CD14-positive monocyte (primary cell): Measurements from ENCODE around the gene KCNQ1. TPM values are rescaled to one million over a fixed set of nuclear protein-coding genes. Genes with fewer than 3 reads are reported as not detected.

ENCODE experiments used
- DNase-seq, 3 donors: peaks; one replicate each; pipeline ENCODE4 v3.0.0-alpha.2; 2011 to 2022
- H2AFZ ChIP-seq: 2 replicates; pipeline ENCODE4 v1.6.0; 2012; ENCODE audit warnings: mild to moderate bottlenecking, low read depth, low read length, inconsistent platforms; ENCODE audit not compliant: insufficient read depth, poor library complexity, severe bottlenecking
- H3K27ac ChIP-seq, 2 donors: 1 replicate in 1 of 2; 2 replicates in 1 of 2; pipeline ENCODE4 v1.5.1; 2012 to 2013; ENCODE audit warnings: low read length in 2 of 2, control low read depth in 1 of 2, inconsistent platforms in 1 of 2, low read depth in 1 of 2, mild to moderate bottlenecking in 1 of 2
- H3K27me3 ChIP-seq, 2 donors: one replicate each; pipeline versions ENCODE4 v1.6.0 to v1.6.1; 2011 to 2013; ENCODE audit warnings: low read length in 2 of 2; ENCODE audit not compliant: control insufficient read depth in 2 of 2, insufficient read depth in 2 of 2
- H3K36me3 ChIP-seq, 2 donors: replicated peaks in 1 of 2; 1 replicate in 1 of 2; 2 replicates in 1 of 2; pipeline versions ENCODE4 v1.5.1 to v1.6.1; 2012 to 2013; ENCODE audit warnings: low read length in 2 of 2, control low read depth in 1 of 2, inconsistent platforms in 1 of 2, mild to moderate bottlenecking in 1 of 2; ENCODE audit not compliant: insufficient read depth in 2 of 2, control insufficient read depth in 1 of 2
- H3K4me1 ChIP-seq, 2 donors: 1 replicate in 1 of 2; 2 replicates in 1 of 2; pipeline versions ENCODE4 v1.5.1 to v1.6.1; 2012 to 2013; ENCODE audit warnings: low read length in 2 of 2, control low read depth in 1 of 2, inconsistent platforms in 1 of 2, mild to moderate bottlenecking in 1 of 2, moderate library complexity in 1 of 2; ENCODE audit not compliant: insufficient read depth in 2 of 2, control insufficient read depth in 1 of 2
- H3K4me2 ChIP-seq: replicated peaks from 2 replicates; pipeline ENCODE3; 2012; ENCODE audit warnings: low read length, moderate library complexity, mild to moderate bottlenecking; ENCODE audit not compliant: poor library complexity, severe bottlenecking; ENCODE audit errors: extremely low read depth
- H3K4me3 ChIP-seq, 3 experiments: fragments of 200-600 bp in 1 of 3; sonication (generic) in 1 of 3; replicated peaks in 1 of 3; 1 replicate in 2 of 3; 2 replicates in 1 of 3; pipeline ENCODE4 v1.5.1; 2011 to 2013; ENCODE audit warnings: low read length in 3 of 3, mild to moderate bottlenecking in 3 of 3, control low read depth in 2 of 3, low read depth in 2 of 3, inconsistent platforms in 1 of 3, moderate library complexity in 1 of 3
- H3K79me2 ChIP-seq: 2 replicates; pipeline ENCODE4 v1.6.0; 2012; ENCODE audit warnings: mild to moderate bottlenecking, control low read depth, inconsistent platforms, low read length, moderate library complexity; ENCODE audit not compliant: insufficient read depth
- H3K9ac ChIP-seq: 2 replicates; pipeline ENCODE4 v1.6.0; 2017; ENCODE audit warnings: low read length, mild to moderate bottlenecking; ENCODE audit not compliant: insufficient read depth, poor library complexity, severe bottlenecking
- H3K9me3 ChIP-seq, 2 donors: replicated peaks in 1 of 2; 1 replicate in 1 of 2; 2 replicates in 1 of 2; pipeline versions ENCODE4 v1.5.1 to v1.6.1; 2012 to 2013; ENCODE audit warnings: low read length in 2 of 2, control low read depth in 1 of 2; ENCODE audit not compliant: control insufficient read depth in 1 of 2, insufficient read depth in 1 of 2
- H4K20me1 ChIP-seq: 2 replicates; pipeline ENCODE4 v1.6.0; 2012; ENCODE audit warnings: mild to moderate bottlenecking, low read length, control low read depth, moderate library complexity; ENCODE audit not compliant: insufficient read depth
- H3K27ac Mint-ChIP-seq, 7 donors: one replicate each; pipeline ENCODE4 v1.8.0; 2020; ENCODE audit warnings: mild to moderate bottlenecking in 7 of 7, mixed read lengths in 7 of 7, moderate library complexity in 6 of 7, inconsistent platforms in 2 of 7
- H3K27me3 Mint-ChIP-seq, 3 donors: one replicate each; pipeline ENCODE4 v1.8.0; 2021 to 2022; ENCODE audit warnings: low read depth in 3 of 3, mild to moderate bottlenecking in 3 of 3, mixed read lengths in 3 of 3, moderate library complexity in 3 of 3, inconsistent platforms in 1 of 3
- H3K36me3 Mint-ChIP-seq, 2 donors: one replicate each; pipeline ENCODE4 v1.8.0; 2020; ENCODE audit warnings: mixed read lengths in 2 of 2, inconsistent platforms in 1 of 2, mild to moderate bottlenecking in 1 of 2
- H3K4me1 Mint-ChIP-seq: one replicate; pipeline ENCODE4 v1.8.0; 2020; ENCODE audit warnings: mild to moderate bottlenecking, mixed read lengths
- H3K4me3 Mint-ChIP-seq, 2 donors: one replicate each; pipeline ENCODE4 v1.8.0; 2020; ENCODE audit warnings: mild to moderate bottlenecking in 2 of 2, mixed read lengths in 2 of 2, moderate library complexity in 1 of 2
- H3K9me3 Mint-ChIP-seq, 7 donors: one replicate each; pipeline ENCODE4 v1.8.0; 2020 to 2022; ENCODE audit warnings: mixed read lengths in 7 of 7, mild to moderate bottlenecking in 6 of 7, moderate library complexity in 6 of 7, inconsistent platforms in 2 of 7
- WGBS: methylation state at CpG from one replicate; pipeline ENCODE4 v1.1.5; 2013; ENCODE audit warnings: missing lambda C conversion rate; ENCODE audit not compliant: insufficient coverage; 5-methylcytosine and 5-hydroxymethylcytosine counted together
- intact Hi-C, 2 donors: fragments of 100-400 bp; cut with micrococcal nuclease; formaldehyde crosslinking; loops; one replicate each; pipeline versions ENCODE4 v1.15.0 to v1.15.1; 2023
- polyA plus RNA-seq, 3 donors: library from polyadenylated mRNA; depleted of rRNA in 1 of 3; unstranded in 2 of 3; stranded (reverse) in 1 of 3; fragments of 300-500 nt in 2 of 3; fragments of >200 nt in 1 of 3; fragmentation: Illumina TruSeq in 2 of 3; gene quantifications; 1 replicate in 2 of 3; 2 replicates in 1 of 3; pipeline ENCODE4 v1.2.3, GENCODE V29; 2012 to 2021
- TF ChIP-seq, protein P1 (sequence below): fragments of 200-600 bp; IDR thresholded peaks from one replicate; pipeline ENCODE4 v1.8.0; 2022; ENCODE audit warnings: antibody characterized with exemption, mild to moderate bottlenecking

Gene KCNQ1
- polyA plus RNA-seq, 3 donors, result 14.9 to 31.8 (median 21.6) TPM

DNA sequence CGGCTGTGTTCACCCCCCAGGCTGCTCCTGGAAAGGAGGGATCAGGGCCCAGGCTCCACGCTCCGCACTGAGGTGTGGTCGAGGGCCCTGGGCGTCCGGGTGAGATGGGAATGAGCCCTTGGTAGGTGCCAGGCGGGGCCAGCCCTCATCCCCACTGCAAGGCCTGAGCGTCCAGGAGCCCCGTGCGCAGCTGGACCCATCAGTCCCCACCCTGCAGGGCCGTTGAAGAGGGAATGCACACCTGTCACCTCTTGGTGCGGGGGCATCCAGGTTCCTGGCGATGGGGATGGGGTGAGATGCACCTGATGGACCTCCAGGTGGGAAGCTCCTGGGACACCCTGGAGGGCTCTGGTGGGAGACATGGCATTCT lies 72.2 kb downstream of the KCNQ1 start:
- Histone ChIP-seq H3K27me3 (no peaks in the 10 kb centered on the region), H3K79me2 (peaks cover 14% of the 10 kb centered on the region), H4K20me1 (peaks cover 100% of the 10 kb centered on the region), H3K4me3 (no peak overlapping the region), H3K36me3 (peaks cover 6 to 27% of the 10 kb centered on the region in 2 donors), H3K9ac (no peak overlapping the region), H2AFZ (no peak overlapping the region), H3K4me1 (peaks cover 7 to 12% of the 10 kb centered on the region in 2 donors), H3K27ac (no peak overlapping the region), H3K9me3 (no peaks in the 10 kb centered on the region), H3K4me2 (no peak overlapping the region)
- no peak overlapping the region for H3K4me3 Mint-ChIP-seq
- no peak overlapping the region for H3K27ac Mint-ChIP-seq
- H3K27me3 Mint-ChIP-seq, result peaks cover 0 to 4% (median 1%) of the 10 kb centered on the region in 3 donors
- TF ChIP-seq, protein P1, sequence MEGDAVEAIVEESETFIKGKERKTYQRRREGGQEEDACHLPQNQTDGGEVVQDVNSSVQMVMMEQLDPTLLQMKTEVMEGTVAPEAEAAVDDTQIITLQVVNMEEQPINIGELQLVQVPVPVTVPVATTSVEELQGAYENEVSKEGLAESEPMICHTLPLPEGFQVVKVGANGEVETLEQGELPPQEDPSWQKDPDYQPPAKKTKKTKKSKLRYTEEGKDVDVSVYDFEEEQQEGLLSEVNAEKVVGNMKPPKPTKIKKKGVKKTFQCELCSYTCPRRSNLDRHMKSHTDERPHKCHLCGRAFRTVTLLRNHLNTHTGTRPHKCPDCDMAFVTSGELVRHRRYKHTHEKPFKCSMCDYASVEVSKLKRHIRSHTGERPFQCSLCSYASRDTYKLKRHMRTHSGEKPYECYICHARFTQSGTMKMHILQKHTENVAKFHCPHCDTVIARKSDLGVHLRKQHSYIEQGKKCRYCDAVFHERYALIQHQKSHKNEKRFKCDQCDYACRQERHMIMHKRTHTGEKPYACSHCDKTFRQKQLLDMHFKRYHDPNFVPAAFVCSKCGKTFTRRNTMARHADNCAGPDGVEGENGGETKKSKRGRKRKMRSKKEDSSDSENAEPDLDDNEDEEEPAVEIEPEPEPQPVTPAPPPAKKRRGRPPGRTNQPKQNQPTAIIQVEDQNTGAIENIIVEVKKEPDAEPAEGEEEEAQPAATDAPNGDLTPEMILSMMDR, result no peak
- intact Hi-C loops, result no loop called here
- H3K9me3 Mint-ChIP-seq, result no peaks in the 10 kb centered on the region
- peaks cover 9% of the 10 kb centered on the region for H3K4me1 Mint-ChIP-seq
- 89% methylated on average over 13 of the region's 13 CpGs for WGBS
- DNase-seq, result peak in 1 of 3 donors; percentile 0
- H3K36me3 Mint-ChIP-seq, result peaks cover 22 to 40% of the 10 kb centered on the region in 2 donors

DNA sequence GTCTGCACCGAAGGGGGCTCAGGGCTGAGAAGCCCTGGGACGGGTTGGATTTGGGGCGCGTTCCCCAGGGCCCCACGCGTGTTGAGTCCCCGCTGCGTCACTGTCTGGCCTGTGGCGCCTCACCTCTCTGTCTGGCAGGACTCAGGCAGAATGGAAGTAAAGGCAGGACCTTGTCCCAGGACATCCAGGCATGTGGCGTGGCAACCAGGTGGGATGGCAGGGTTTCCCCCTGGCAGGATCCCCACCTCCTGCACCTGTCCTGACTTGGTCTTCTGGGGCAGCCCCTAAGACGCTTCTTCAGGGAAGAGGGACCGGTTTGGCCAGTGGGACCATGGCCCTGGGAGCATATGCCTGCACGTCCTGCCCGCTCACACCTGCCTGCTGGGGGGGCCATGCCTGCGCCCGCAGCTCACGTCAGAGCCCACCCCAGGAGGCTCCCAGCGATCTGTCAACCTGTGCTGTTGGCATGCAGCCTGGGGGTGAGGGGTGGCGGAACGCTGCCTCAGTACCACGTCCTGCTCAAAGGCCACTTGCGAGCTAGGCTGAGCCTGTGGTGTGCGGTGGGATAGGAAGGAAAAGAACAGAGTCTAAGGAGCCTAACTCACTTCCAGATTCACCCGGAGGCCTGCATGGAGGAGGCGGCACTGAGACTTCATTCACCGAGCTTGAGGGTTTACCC lies 72.7 kb downstream of the KCNQ1 start:
- H3K4me3 ChIP-seq, result no peak overlapping the region
- peak in 1 of 3 donors; percentile 1 for DNase-seq
- WGBS, result 89% methylated on average over 22 of the region's 26 CpGs

More for the DNA sequence above, 72.7 kb downstream of the KCNQ1 start:
- Histone ChIP-seq H4K20me1 (peaks cover 100% of the 10 kb centered on the region), H3K4me2 (no peak overlapping the region), H3K4me1 (peaks cover 2 to 6% of the 10 kb centered on the region in 2 donors), H3K27me3 (no peaks in the 10 kb centered on the region), H3K27ac (no peak overlapping the region), H3K79me2 (peaks cover 9% of the 10 kb centered on the region), H3K36me3 (peaks cover 6 to 27% of the 10 kb centered on the region in 2 donors), H3K9me3 (no peaks in the 10 kb centered on the region), H2AFZ (no peak overlapping the region), H3K9ac (no peak overlapping the region)
- Mint-ChIP-seq H3K4me1 (peaks cover 4% of the 10 kb centered on the region), H3K36me3 (peaks cover 22 to 40% of the 10 kb centered on the region in 2 donors), H3K27ac (peak overlapping the region in 1 of 7 donors; percentile 41), H3K4me3 (no peak overlapping the region), H3K9me3 (no peaks in the 10 kb centered on the region), H3K27me3 (peaks cover 0 to 3% (median 1%) of the 10 kb centered on the region in 3 donors)
- intact Hi-C loops, result no loop called here
- TF ChIP-seq, protein P1, result no peak
